Activated CD4-positive, CD25-positive, alpha-beta regulatory T cell treated with anti-CD3 and anti-CD28 coated beads, Interleukin-2, amount 50 U/mL, for 24 hours (primary cell): ENCODE data around the gene HNF1A.
"Not testable (repeated sequence)": the region's sequence is repeated elsewhere in the genome, so short reads cannot be mapped to it uniquely, and the experiment has no call there.

Experiments used
- ATAC-seq, 2 donors: fragments of 150-1000 bp; cut with Tn5 transposase; one replicate each; pipeline ENCODE4 v1.10.0; 2021; ENCODE audit warnings: mild to moderate bottlenecking in 1 of 2, moderate library complexity in 1 of 2

HNF1A gene, protein sequence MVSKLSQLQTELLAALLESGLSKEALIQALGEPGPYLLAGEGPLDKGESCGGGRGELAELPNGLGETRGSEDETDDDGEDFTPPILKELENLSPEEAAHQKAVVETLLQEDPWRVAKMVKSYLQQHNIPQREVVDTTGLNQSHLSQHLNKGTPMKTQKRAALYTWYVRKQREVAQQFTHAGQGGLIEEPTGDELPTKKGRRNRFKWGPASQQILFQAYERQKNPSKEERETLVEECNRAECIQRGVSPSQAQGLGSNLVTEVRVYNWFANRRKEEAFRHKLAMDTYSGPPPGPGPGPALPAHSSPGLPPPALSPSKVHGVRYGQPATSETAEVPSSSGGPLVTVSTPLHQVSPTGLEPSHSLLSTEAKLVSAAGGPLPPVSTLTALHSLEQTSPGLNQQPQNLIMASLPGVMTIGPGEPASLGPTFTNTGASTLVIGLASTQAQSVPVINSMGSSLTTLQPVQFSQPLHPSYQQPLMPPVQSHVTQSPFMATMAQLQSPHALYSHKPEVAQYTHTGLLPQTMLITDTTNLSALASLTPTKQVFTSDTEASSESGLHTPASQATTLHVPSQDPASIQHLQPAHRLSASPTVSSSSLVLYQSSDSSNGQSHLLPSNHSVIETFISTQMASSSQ

DNA sequence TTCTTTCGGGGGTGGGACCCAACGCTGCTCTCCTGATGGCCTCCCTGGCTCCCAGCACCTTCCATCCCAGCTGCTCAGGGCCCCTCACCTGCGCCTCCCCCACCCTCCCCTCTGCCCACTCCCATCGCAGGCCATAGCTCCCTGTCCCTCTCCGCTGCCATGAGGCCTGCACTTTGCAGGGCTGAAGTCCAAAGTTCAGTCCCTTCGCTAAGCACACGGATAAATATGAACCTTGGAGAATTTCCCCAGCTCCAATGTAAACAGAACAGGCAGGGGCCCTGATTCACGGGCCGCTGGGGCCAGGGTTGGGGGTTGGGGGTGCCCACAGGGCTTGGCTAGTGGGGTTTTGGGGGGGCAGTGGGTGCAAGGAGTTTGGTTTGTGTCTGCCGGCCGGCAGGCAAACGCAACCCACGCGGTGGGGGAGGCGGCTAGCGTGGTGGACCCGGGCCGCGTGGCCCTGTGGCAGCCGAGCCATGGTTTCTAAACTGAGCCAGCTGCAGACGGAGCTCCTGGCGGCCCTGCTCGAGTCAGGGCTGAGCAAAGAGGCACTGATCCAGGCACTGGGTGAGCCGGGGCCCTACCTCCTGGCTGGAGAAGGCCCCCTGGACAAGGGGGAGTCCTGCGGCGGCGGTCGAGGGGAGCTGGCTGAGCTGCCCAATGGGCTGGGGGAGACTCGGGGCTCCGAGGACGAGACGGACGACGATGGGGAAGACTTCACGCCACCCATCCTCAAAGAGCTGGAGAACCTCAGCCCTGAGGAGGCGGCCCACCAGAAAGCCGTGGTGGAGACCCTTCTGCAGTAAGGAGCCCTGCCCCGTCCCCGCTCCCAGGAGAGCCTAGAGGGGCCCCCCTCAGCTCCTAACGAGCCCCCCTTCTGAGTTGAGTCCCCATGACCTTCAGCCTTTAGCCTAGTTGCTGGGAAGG, at the start of gene HNF1A:
TSS of gene HNF1A (plus strand) at position 248 of the 924 bp plus-strand sequence. CDS start at position 474, 226 bp downstream.
- ATAC-seq: no peak

DNA sequence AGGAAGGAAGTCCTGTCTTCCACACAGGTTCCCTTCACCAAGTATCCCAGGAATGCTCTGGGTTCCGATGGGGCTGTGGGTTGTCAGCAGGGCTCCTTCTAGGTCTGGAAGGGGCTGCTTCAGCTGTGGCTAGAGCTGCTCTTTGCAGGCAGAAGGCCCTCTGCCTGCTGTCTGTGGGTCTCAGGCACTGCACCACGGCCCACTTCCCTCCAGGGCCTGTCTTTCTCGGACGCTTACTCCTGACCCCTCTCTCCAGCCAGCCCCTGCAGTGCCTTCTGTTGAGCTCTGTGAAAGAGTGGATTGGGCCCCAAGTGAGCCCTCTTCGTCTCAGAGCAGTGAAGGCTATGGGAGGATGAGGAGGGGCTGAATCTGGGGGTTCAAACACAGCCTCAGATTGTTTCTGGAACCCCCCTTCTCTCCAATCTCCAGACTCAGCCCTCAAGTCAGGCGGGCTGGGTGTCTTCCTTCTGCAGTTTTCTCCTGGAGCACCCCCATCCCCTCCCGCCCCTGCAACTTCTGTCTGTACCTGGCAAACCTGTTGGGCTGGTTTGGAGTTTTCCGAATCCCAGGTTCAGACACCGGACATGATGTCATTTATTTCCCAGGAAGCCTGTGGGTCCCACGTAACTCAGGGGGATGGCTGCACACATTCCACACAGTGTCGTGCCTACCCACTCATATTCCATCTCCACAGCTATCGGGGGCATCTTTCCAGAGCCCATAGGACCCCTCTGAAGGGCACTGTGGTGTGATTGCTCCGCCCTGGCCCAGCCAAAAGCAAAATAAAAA, 49.3 kb upstream of the HNF1A start:
- no peak for ATAC-seq

DNA sequence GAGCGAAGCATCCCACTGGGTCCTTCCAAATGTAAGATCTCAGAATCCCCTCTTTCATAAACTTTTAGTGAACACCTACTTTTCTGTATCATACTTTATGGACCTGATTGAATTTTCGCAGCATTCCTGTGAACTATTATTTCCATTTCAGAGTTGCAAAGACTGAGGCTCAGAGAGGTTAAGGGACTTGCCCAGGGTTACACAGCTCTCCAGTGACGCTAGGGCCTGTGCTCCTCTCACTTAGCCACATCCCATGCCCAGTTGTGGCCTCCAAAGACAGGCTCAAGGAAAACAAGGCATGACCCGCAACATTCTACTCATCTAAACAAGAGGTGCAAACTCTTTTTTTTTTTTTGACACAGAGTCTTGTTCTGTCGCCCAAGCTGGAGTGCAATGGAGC, 48.3 kb upstream of the HNF1A start:
- no peak for ATAC-seq

DNA sequence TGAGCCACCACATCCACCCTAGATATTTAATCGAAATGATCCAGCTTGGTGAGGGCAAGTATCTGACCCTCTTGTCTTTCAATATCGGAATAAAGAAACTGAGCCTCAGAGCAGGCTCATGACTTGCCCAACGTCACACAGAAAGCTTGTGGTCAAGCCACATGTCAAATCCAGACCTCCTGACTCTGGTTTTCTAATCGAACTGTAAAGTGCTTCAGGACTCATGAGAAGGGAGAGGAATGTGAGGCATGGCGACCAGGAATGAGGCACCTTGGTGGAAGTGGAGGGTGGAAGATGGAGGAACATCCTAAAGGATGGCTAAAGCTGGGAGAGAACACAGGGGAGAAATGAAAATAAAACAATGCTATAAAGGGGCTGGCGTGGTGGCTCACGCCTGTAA, 46.3 kb upstream of the HNF1A start:
- ATAC-seq: no peak

DNA sequence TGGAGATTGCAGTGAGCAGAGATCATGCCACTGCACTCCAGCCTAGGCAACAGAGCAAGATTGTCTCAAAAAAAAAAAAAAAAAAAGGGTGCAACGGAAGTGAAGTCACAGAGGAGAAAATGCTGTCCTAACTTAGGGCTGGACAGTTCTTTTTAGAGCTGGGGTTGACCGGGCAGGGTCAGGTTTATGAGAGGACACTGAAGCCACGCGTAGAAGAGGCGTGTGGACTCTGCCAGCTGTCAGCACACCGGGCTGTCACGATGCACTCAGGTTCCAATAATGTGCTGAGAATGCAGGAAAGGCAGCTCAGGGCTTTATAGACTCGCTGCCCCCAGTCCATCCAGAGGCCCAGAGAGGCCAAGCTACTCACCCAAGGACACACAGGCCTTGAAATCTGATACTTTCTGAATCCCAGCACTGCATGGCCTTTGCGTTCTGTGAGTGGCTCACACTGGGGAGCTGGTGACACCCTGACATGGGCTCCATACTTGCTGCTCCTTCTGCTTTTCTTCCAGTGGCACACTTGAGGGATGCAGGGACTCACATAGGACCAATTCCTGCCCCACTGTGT, 45.3 kb upstream of the HNF1A start:
- no peak for ATAC-seq

DNA sequence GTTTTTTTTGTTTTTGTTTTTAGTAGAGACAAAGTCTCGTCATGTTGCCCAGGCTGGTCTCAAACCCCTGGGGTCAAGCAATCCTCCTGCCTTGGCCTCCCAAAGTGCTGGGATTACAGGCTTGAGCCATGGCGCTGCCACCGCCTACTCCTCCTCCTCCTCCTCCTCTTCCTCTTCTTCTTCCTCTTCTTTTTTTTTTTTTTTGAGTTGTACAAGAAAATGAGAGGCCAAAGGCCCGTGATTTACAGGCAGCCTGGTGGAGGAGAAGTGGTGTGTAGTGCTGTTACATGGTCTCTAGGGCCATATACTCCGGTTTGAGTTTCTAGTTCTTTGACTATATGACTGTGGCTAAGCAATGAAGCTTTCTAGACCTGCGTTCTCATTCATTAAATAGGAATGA, 44.6 kb upstream of the HNF1A start:
- no peak for ATAC-seq

DNA sequence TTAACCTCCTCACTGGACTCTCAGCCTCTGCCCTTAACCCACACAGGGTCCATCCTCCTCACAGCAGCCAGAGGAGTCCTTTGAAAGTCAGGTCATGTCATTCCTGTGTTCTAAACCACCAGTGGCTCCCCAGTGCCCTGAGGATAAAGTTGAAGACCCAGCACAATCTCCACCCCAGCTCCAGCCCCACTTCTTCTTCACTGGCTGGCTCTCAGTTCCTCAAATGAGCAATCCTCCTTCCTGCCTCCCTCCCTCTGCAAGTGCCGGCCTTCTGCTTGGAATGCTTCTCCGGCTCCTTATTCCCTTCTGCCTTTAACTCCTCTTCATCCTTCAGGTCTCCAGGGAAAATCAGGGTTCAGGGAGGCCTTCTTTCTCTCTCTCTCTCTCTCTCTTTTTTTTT, 42.1 kb upstream of the HNF1A start:
- ATAC-seq: no peak

DNA sequence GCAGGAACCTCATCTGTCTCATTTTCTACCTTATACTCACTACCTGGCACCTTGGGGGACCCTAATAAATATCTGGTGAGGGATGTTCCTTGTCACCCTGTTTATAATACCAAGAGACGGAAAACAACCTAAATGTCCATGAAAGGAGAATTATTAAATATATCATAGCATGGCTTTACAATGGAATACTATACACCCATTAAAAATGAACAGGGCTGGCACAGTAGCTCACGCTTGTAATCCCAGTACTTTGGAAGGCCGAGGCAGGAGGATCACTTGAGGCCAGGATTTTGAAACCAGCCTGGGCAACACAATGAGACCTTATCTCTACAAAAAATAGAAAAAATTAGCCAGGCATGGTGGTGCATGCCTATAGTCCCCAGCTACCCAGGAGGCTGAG, 39.8 kb upstream of the HNF1A start:
- no peak for ATAC-seq

DNA sequence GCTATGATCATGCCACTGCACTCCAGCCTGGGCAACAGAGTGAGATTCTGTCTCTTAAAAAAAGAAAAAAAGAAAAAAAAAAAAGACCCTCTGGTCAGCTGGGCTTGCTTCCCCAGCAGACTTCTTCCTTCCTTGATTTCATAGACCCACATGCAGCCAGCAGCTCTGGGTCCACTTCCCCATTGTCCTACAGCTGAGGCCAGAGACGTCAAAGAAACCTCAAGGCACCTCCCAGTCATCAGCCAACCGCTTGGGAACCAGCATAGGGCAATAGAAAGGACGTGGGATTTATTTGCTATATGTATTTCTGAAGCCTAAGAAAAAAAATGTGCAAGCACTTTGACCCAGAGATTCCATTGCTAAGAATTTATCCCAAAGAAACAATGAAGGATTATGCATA, 38.8 kb upstream of the HNF1A start:
- ATAC-seq: no peak

DNA sequence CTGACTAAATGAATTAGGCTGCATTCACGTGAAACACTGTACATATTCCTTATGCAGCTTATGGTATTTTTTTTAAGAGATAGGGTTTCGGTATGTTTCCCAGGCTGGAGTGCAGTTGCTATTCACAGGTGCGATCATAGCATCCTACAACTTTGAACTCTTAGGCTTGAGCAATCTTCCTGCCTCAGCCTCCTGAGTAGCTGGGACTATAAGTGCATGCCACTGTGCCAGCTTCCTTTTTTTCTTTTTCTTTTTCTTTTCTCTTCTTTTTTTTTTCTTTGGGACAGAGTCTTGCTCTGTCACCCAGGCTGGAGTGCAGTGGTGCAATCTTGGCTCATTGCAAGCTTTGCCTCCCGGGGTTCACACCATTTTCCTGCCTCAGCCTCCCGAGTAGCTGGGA, 38.3 kb upstream of the HNF1A start:
- no peak for ATAC-seq

DNA sequence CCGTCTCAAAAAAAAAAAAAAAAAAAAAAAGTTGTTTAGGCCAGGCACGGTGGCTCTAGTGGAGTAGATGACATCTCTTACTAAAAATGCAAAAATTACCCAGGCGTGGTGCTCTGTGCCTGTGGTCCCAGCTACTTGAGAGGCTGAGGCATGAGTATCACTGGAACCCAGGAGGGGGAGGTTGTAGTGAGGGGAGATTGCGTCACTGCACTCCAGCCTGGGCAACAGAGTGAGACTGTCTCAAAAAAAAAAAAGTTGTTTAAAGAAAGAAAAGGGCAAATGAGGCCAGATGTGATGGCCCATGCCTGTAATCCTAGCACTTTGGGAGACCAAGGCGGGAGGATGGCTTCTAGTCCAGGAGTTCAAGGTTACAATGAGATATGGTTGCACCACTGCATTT, 37.5 kb upstream of the HNF1A start:
- no peak for ATAC-seq

DNA sequence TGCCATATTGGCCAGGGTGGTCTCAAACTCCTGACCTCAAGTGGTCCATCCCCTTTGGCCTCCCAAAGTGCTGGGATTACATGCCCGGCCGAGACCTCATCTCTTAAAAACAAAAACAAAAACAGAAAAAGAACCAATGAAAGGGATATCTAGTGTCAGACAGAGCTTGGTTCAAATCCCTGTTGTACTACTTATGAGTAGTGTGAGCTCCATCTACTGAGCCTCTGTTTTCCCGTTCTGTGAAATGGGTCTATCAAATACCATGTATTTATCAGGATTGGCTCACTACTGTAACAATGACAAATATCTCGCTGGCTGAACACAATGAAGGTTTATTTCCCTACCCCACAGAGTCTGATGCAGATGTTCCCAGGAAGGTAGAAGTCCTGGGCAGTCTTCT, 36.9 kb upstream of the HNF1A start:
- ATAC-seq: no peak

DNA sequence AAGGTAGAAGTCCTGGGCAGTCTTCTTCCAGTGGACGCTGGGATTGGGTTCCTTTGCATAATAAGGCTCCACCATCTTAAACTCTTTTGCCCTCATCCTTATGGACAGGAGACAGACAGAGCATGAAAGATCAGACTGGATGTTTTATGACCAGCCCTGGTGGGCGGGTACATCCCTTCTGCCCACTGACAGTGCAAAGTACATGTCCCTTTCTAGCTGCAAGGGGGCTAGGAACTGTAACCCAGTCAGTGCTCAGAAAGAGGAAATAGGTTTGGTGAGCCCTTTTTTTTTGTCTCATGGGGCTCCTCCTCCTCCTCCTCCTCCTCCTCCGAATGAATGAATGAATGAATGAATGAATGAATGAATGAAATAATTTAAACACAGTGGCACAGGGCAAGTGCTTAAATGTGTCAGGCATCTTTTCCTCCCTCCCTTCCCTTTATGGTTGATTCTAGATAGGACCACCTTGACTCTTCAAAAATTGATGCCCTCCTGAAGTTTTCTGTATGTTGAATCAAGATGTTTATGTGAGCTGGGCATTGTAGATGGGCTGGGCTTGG, 36.4 kb upstream of the HNF1A start:
- no peak for ATAC-seq

DNA sequence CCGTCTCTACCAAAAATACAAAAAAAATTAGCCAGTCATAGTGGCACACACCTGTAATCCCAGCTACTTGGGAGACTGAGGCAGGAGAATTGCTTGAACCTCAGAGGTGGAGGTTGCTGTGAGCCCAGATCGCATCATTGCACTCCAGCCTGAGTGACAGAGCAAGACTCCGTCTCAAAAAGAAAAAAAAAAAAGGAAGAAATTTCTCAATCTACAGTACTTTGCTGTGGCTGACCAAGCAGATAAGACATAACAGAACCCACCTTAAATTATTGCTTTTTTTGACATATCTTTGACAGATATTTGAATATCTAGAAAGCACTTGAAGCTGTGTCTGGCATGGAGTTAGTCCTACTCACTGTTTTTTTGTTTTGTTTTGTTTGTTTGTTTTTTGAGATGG, 34.9 kb upstream of the HNF1A start:
- ATAC-seq: no peak

DNA sequence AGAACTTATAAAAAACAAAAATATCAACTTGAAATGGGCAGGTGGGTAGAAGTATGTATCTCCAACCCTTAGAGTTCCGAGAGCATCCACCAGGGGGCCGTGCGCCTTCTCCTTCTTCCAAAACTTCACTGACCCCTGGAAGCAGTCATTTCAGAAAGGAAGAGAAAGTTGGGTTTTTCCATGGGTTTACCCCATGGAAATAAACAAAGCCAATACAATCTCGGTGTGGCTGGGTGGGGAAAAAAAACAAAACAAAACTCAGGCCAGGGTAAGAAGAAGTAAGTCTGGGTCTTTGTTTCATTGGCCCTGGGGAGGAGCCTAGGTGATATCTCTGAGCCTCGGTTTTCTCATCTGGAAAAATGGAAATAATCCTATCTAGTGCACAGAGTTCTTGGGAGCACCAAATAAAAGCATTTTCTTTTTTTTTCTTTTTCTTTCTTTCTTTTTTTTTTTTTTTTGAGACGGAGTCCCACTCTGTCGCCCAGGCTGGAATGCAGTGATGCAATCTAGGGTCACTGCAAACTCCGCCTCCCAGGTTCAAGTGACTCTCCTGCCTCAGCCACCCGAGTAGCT, 33.6 kb upstream of the HNF1A start:
- ATAC-seq: peak; percentile 58 to 64

DNA sequence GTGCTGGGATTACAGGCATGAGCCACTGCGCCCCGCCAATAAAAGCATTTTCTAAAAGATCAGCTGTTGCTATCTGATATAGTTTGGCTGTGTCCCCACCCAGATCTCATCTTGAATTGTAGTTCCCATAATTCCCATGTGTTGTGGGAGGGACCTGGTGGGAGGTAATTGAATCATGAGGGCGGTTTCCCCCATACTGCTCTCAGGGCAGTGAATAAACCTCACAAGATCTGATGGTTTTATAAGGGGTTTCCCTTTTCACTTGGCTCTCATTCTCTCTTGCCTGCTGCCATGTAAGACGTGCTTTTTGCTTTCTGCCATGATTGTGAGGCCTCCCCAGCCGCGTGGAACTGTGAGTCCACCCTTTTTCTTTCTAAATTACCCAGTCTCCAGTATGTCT, 32.8 kb upstream of the HNF1A start:
- ATAC-seq: not testable (repeated sequence)

DNA sequence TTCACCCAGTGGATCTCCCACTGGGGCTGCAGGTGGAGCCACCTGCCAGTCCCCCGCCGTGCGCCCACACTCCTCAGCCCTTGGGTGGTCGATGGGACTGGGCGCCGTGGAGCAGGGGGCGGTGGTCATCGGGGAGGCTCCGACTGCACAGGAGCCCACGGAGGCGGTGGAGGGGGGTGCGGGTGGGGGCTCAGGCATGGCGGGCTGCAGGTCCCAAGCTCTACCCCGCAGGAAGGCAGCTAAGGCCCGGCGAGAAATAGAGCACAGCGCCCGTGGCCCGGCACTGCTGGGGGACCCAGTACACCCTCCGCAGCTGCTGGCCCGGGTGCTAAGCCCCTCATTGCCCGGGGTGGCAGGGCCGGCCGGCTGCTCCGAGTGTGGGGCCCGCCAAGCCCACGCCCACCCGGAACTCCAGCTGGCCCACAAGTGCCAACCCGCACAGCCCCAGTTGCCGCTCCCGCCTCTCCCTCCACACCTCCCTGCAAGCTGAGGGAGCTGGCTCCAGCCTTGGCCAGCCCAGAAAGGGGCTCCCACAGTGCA, 28.0 kb upstream of the HNF1A start:
- not testable (repeated sequence) for ATAC-seq

DNA sequence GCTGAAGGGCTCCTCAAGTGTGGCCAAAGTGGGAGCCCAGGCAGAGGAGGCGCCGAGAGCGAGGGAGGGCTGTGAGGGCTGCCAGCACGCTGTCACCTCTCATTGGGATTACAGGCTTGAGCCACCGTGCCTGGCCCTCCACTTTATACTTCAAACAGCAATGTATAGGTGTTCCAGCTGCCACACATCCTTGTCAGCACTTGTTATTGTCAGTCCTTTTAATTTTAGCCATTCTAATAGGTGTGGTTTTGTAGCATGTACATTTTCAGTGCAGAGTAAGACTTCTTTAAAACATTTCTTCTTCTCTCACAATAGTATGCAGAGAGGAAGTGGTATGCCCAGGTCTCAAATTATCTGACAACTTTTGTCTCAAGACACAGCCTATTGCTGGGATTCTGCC, 27.5 kb upstream of the HNF1A start:
- no peak for ATAC-seq

DNA sequence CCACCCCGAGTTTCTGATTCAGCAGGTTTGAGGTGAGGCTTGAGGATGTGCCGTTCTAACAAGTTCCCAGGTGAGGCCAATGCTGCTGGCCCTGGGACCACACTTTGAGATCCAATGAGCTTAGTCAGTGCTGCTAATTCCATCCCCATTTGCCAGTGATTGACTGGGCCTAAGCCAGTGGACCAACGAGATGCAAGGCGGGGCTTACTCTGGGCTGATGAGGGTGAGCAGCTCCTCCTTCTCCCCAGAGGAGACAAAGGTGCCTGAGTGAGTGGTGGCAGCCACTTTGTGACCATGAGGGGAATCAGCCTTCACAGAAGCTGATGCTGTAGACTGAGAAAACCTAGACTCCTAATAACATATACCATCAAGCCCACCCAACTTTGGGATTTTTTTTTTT, 23.1 kb upstream of the HNF1A start:
- no peak for ATAC-seq

DNA sequence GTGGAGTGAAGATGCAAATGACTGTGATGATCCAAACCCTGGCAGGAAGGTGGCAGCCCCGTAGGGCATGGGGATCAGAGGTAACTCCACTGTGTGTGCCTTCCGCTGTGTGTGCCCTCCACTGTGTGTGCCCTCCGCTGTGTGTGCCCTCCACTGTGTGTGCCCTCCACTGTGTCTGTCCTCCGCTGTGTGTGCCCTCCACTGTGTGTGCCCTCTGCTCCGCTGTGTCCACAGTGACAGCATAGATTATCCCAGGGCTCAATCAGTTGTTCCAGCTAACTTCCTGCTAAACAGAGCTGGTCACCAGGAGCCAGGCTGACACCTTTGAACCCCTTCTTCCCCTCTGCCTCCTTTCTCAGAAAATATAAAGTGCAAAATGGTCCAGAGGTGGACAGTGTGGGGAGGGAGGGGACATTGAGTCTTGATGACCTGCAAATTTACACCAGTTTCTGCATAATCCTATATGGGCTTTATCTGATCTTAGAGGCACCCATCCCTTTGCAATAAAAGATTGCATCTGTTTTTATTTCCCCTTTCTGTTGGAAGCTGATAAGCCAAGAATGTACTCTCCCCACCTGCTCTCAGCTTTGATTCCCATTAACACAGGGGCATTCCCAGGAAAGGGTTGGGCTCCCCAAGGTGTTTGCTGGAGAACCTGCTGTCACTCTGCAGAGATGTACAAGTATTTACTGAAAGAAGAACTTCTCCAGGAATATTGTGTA, 21.6 kb upstream of the HNF1A start:
- no peak for ATAC-seq
